Activated CD8-positive, alpha-beta memory T cell treated with anti-CD3 and anti-CD28 coated beads, Interleukin-2, amount 50 U/mL, for 24 hours (primary cell): Measurements from ENCODE around the gene SCART1.
"Not testable (repeated sequence)": the region's sequence is repeated elsewhere in the genome, so short reads cannot be mapped to it uniquely, and the experiment has no call there.

ENCODE experiments used
- DNase-seq: peaks from one replicate; pipeline ENCODE4 v3.0.0-alpha.2; 2020; ENCODE audit errors: extremely low read depth

SCART1 gene

DNA sequence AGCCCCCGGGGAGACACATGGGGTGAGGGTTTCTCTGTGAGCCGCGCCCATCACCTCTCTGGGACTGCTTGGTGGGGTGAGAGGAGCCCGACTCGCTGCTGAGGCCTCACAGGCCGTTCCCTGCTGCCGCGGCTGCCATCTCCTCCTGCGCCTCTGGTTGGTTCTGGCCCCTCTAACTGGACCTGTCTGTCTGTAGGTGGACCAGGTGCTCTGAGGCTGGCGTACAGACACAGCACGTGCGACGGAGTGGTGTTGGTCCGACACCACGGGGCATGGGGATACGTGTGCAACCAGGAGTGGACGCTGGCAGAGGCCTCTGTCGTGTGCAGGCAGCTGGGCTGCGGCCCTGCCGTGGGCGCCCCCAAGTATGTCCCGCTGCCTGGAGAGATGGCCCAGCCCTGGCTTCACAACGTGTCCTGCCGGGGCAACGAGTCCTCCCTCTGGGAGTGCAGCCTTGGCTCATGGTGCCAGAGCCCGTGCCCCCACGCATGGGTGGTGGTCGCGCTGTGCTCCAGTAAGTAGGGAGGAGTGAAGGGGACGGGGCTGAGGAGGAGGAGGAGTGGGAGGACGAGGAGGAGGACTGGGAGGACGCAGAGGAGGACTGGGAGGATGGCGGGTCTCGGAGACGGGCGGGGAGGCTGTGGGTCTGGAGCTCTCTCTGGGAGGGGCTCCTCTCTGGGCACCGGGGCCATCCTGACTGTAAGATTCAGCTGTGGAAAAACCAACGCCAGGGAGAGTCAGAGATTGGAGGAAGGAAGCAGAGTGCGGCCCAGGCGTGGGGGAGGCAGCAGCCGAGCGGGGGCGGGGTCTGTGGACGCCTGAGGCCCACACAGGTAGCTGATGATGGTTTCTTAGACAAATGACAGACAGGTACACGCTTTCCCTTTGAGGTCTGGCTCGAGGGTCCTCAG is 2.6 kb downstream of the SCART1 start:
- DNase-seq: no peak

GRCh38 chr10:133457100-133457841 is 3.5 kb downstream of the SCART1 start:
- DNase-seq: no peak

GRCh38 chr10:133458021-133458709 is 4.4 kb downstream of the SCART1 start:
- no peak for DNase-seq

DNA sequence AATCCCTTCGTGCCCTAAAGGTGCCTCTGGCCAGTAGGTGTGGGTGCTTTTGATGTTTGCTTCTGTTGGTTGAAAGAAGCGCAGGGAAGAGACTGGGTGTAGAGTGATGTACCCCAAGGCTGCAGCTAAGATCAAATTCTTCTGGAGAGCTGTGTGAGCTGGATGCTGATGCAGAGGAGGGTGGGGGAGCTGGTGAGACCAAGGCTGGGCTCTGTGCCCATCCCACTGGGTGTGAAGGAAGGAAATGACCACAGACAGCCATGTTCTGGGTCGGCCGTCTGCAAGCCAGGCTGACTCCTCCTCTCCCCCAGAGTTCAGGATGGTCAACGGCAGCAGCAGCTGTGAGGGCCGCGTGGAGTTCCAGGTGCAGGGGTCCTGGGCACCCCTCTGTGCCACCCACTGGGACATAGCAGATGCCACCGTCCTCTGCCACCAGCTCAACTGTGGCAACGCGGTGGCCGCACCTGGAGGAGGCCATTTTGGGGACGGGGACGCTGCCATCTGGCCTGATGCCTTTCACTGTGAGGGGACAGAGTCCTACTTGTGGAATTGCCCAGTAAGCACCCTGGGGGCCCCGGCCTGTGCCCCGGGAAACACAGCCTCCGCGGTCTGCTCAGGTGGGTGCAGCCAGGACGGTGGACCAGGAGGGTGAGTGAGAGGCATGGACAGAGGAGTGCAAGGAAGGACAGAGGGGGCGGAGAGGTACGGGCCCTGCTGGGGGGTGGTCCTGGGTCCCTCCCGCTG is 5.1 kb downstream of the SCART1 start:
- DNase-seq: no peak

- DNase-seq: no peak
Observed at GRCh38 chr10:133459454-133460207, 5.9 kb downstream of the SCART1 start.

DNA sequence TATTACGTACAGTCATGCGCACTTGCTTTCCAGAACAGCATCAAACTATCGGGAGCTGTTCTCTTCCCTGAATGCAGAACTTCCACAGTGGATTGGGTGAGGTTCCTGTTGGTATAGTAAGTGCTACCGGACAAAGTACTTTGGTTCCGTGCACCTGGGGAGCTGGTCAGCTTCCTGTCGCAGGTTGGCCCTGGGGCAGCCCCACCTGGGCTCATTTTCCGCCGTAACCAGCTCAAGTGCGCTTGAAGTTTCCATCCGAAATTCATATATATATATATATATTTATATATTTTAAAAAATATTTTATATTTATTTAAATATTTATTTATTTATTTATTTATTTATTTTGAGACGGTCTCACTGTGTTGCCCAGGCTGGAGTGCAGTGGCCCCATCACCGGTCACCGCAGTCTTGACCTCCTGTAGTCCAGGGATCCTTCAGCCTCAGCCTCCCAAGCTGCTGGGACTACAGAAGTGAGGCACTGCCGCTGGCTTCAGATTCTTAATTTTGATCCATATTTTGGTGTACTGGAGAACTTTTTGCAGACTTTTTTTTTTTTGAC is 6.5 kb downstream of the SCART1 start:
- no peak for DNase-seq

DNA sequence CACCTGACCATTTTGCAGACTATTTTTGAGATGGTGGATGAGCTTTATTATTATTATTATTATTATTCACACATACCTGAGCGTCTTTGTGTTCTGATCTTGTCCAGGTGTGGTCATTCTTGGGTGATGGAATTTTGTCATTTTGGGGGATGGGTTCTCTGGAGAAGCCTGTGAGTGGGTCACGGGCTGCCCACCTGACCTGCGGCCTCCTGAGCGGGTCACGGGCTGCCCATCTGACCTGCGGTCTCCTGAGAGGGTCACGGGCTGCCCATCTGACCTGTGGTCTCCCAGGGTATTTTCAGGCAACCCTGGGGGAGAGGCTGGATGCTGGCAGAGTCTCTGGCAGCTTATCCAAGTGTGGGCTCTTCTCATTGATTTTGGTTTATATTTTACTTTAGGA is 7.3 kb downstream of the SCART1 start:
- no peak for DNase-seq

GRCh38 chr10:133461841-133462240 is 8.1 kb downstream of the SCART1 start:
- no peak for DNase-seq

DNA sequence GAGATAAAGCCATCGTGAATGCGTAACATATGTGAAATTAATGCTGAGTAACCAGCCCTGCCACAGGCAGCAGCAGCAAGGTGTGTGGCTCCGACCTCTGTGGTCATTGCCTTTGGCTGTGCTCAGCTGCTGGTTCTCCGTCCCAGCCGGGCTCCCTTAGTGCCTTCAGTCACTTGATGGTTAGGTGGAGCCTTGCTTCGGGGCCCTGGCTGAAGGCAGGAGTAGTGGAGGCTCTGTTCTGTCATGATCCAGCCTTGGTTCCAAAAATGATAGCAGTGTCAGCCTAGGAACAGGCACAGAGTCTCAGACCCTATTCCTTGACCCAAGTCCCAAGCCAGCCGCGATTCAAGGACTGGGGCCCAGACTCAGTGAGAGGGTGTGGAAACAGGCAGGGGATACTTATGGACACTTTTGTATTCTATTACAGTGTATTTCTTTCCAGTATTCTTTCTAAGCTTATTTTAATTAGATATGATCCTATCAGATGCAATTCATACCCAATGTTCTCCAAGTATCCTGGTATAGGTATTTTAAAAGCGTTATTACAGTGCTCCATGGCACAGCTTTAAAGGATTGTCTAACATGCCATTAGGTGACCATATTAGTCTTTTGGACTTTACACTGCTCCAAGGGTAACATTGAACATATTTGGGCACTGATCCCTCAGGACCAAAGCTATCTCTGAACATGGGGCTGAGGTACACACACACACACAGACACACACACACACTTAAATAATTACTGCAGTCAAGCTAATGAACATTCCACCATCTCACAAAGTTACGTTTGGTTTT is 9.0 kb downstream of the SCART1 start:
- DNase-seq: no peak

DNA sequence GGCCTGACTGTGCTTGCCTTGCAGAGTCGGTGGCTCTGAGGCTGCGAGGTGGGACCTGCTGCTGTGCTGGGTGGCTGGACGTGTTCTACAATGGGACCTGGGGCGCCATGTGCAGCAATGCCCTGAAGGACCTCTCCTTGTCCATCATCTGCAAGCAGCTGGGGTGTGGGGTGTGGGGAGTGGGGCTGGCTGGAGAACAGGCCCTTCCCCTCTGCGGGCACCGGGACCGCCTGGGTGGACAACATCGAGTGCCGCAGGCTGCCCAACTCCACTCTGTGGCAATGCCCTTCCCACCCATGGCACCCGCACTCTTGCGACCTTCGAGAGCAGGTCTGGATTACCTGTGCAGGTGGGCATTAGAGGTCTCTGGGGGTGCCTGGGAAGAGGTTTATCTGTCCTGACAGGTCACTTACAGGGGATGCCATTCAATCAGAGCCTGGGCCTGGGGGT is 10.9 kb downstream of the SCART1 start:
- no peak for DNase-seq

GRCh38 chr10:133465191-133465949 is 11.6 kb downstream of the SCART1 start:
- no peak for DNase-seq

DNA sequence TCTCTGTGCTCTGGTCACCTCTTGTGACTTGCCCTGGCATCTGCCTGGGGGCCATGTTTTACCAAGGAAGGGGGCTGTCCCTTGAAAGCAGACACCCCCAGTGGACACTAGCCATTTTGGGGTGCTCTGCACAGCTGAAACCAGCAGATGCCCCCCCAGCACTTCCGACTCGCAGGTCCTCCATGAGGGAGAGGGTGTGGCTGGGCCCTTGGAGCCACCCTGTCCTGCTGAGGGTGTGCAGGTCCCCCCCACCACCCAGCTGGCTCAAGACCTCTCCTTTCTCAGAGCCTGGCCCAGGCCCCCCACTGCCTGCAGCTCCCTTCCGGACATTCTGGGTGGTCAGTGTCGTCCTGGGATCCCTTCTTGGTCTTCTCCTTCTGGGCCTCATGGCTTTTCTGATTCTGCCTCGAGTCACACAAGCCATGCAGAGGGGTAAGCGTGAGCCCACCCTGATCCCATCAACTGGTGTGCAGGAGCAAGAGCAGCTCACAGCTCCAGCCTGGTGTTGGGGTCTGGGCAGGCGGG is 12.3 kb downstream of the SCART1 start:
- no peak for DNase-seq

DNA sequence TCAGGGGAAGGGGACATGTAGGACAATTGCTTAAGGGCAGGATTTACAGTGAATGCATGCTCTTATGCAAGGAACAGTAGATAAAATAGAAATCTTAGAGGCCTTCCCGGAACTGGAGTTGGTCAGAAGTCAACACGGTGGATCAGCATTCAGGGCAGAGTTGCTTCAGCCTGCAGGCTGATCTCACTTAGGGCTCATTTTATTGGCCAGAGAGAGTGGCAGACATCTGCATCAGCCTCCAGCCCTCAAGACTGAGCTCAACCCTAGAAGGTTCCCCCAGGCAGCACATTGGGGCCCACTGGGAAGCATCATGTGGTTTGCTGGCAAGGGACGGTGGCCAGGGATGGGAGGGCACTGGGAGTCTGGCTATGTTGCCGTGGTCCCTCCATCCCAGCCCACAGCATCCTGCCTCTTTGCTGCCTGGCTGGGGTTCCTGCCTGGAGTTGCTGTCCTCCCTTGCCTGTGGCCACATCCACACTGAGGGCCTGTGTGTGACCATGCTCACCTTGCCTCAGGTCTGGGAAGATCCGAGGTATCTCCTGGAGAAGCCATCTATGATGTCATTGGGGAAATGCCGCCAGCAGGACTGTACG is 13.0 kb downstream of the SCART1 start:
- no peak for DNase-seq

- DNase-seq: no peak
Observed at GRCh38 chr10:133467286-133467911, 13.7 kb downstream of the SCART1 start.

- DNase-seq: not testable (repeated sequence)
Observed at GRCh38 chr10:133469205-133469604, 15.5 kb downstream of the SCART1 start.

DNA sequence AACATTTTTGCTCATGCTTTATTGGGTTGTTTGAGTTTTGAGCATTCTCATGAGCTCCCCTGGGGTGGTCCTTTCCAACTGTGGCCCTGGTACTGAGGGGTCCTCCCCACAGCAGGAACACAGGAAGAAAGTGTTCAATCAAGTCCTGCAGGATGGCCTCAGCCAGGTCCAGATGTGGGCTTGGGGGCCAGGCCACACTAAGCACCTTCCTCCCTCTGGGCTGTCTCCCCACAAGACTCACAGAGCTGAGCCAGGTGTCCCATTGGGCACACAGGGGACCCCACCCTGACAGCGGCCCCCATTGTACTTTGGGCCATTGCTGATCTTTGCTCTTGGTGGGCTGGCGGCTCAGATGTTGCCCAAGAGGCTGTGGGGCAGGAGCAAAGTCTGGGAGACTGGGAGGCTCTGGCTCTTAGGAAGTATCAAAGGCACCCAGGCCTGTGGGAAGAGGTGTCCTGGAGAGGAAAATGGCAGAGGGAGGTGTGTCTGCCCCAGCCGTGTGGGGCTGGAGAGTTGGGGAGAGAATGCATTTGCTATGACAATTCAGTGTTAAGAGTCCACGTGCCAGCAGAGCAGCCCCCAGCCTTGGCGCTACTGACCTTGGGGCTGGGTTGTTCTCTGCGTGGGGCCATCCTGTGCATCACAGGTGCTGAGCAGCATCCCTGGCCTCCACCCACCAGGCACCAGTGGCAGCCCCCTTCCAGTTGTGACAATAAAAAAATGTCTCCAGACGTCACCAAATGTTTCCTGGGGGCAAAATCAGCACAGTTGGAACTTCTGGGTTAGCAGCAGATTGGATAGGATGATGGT is 17.8 kb downstream of the SCART1 start:
- no peak for DNase-seq

GRCh38 chr10:133473270-133473669 is 19.5 kb downstream of the SCART1 start:
- no peak for DNase-seq
